ENCODE results near the gene GAPDHS.

The GAPDHS gene

DNA sequence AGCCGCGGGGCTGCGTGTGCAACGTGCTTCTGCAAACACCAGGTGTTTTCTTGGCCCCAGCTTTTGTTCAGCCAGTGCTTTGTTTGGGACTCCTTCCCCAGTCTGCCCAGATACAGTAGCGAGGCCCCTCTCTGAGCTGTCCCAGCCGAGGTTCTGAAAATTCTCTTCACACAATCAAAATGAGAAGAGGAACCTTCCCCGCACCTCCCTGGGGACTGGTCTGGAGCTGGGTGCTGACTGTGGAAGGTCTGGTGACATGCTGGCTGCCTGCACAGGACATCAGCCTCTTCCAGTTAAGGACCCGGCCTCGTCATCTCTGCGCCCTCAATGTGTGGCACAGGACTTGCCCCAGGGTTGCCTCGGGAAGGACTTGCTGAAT, 26.0 kb downstream of the GAPDHS start:
- in situ Hi-C loops (cut with MboI; ENCODE audit: low pct_unique_long_range_greater_than_20kb, low sequenced_read_pairs, unreplicated experiment) = no loop called here
- peak; percentile 72 for DNase-seq (ENCODE audit: low spot score)
- TF ChIP-seq, protein P1, sequence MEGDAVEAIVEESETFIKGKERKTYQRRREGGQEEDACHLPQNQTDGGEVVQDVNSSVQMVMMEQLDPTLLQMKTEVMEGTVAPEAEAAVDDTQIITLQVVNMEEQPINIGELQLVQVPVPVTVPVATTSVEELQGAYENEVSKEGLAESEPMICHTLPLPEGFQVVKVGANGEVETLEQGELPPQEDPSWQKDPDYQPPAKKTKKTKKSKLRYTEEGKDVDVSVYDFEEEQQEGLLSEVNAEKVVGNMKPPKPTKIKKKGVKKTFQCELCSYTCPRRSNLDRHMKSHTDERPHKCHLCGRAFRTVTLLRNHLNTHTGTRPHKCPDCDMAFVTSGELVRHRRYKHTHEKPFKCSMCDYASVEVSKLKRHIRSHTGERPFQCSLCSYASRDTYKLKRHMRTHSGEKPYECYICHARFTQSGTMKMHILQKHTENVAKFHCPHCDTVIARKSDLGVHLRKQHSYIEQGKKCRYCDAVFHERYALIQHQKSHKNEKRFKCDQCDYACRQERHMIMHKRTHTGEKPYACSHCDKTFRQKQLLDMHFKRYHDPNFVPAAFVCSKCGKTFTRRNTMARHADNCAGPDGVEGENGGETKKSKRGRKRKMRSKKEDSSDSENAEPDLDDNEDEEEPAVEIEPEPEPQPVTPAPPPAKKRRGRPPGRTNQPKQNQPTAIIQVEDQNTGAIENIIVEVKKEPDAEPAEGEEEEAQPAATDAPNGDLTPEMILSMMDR (IDR thresholded peaks at IDR 0.05; ENCODE audit: extremely low read depth, insufficient read depth, missing control alignments) = no peak

DNA sequence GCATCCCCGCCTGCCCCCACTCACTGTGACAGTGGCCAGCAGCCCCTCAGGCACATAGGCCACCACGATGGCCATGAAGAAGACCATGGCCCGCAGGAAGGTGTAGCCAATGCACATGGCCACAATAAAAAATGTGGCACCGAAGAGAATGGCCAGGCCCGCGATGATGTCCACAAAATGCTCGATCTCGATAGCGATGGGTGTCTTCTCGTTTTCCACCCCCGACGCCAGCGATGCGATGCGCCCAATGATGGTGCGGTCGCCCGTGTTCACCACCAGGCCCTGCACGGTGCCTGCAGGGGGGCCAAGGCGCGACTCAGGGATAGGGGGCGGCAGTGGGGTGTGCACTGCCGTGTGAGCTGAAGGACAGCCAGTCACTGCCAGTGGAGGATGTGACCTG, 26.5 kb downstream of the GAPDHS start:
- TF ChIP-seq, protein P1 (IDR thresholded peaks at IDR 0.05; ENCODE audit: extremely low read depth, insufficient read depth, missing control alignments) = no peak
- no peak for DNase-seq (ENCODE audit: low spot score)
- in situ Hi-C loops (cut with MboI; ENCODE audit: low pct_unique_long_range_greater_than_20kb, low sequenced_read_pairs, unreplicated experiment) = no loop called here

DNA sequence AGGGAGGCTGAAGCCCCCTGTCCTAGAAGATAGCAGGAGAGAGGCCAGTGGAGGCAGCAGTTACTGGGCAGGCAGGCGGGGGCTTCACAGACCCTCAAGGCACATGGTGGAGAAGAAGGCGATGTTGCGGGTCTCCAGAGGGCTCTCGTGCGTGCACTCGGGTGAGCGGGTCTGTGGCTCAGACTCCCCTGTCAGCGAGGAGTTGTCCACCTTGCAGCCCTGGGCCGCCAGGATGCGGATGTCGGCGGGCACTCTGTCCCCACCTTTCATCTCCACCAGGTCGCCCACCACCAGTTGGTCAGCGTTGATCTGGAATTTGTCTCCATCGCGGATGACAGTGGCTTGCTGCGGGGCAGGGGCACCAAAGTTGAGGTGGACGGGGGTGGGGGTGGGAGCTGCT, 27.0 kb downstream of the GAPDHS start:
- DNase-seq (ENCODE audit: low spot score) = no peak
- TF ChIP-seq, protein P1 (IDR thresholded peaks at IDR 0.05; ENCODE audit: extremely low read depth, insufficient read depth, missing control alignments) = no peak
- in situ Hi-C loops (cut with MboI; ENCODE audit: low pct_unique_long_range_greater_than_20kb, low sequenced_read_pairs, unreplicated experiment) = no loop called here

DNA sequence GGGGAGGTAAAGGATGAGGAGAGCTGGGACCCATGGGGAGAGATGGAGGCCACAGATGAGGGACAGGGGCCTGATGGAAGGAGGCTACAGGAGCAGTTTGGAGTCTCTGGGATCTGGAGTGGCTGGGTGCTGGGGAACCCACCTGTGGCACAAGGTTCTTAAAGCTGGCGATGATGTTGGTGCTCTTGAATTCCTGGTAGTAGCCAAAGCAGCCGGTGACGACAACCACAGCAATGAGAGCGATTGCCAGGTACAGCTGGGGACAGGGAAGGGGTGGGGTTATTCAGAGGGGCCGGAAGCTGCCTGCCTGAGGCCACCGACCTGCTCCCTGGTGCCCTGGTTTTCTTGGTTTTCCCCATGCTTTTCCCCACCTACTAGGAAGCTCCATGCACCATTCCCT, 27.4 kb downstream of the GAPDHS start:
- no peak for DNase-seq (ENCODE audit: low spot score)
- TF ChIP-seq, protein P1 (IDR thresholded peaks at IDR 0.05; ENCODE audit: extremely low read depth, insufficient read depth, missing control alignments) = no peak
- in situ Hi-C loops (cut with MboI; ENCODE audit: low pct_unique_long_range_greater_than_20kb, low sequenced_read_pairs, unreplicated experiment) = no loop called here

DNA sequence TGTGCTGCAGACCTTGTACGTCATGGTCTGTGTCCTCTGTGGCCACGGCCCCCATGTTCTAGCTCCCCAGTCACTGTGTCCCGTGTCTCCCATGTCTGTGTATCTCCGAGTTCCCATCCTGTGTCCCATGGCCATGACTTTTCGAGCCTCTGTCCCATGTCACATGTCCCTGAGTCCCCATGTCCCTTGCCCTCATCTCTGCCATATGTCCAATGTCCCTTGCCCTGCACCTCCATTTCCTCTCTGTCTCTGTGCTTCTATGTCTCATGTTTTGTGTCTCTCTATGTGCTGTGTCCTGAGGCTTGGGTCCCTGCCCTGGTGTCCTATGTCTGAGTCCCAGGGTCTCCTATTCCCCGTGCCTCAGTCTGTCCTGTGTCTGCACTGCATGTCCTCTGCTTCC, 28.2 kb downstream of the GAPDHS start:
- no peak for DNase-seq (ENCODE audit: low spot score)
- TF ChIP-seq, protein P1 (IDR thresholded peaks at IDR 0.05; ENCODE audit: extremely low read depth, insufficient read depth, missing control alignments) = no peak
- in situ Hi-C loops (cut with MboI; ENCODE audit: low pct_unique_long_range_greater_than_20kb, low sequenced_read_pairs, unreplicated experiment) = no loop called here

DNA sequence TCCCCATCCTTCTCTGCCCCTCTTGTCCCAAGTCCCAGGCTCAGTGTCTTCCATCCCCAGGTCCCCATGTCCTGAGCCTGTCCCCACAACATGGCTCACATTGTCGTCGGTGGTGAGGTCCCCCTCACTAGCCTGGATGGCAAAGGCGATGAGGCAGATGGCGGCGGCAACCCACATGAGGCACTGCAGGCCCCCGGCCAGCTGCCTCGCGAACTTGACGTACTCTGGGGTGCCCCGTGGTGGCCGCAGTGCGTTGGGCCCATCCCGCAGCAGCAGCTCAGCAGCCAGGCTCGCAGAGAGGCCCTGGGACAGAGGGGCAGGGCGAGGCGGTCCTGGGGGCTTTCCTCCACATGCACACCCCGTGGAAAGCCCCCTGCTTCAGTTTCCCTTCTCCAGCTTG, 29.1 kb downstream of the GAPDHS start:
- DNase-seq (ENCODE audit: low spot score) = no peak
- in situ Hi-C loops (cut with MboI; ENCODE audit: low pct_unique_long_range_greater_than_20kb, low sequenced_read_pairs, unreplicated experiment) = no loop called here
- TF ChIP-seq, protein P1 (IDR thresholded peaks at IDR 0.05; ENCODE audit: extremely low read depth, insufficient read depth, missing control alignments) = no peak

DNA sequence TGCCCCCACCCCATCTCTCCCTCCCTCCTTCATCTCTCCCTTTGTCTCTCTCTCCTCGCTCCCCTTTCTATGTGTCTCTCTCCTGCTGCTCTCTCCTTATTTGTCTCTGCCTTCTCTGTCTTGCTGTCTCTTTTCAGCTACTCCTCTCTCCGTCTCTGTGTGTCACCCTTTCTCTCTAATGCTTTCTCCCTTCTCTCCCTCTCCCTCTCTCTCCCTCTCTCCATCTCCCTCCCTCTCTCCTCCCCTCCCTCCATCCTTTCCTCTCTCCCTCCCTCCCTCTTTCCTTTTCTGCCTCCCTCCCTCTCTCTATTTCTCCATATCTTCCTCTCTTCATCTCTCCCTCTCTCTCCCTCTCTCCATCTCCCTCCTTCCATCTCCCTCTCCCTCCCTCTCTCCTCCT, 29.5 kb downstream of the GAPDHS start:
- no peak for DNase-seq (ENCODE audit: low spot score)
- TF ChIP-seq, protein P1 (IDR thresholded peaks at IDR 0.05; ENCODE audit: extremely low read depth, insufficient read depth, missing control alignments) = no peak
- in situ Hi-C loops (cut with MboI; ENCODE audit: low pct_unique_long_range_greater_than_20kb, low sequenced_read_pairs, unreplicated experiment) = no loop called here
